ENCODE results near the gene POLR1B. TPM values are rescaled to one million over a fixed set of nuclear protein-coding genes. Genes with fewer than 3 reads are reported as not detected.
"Not testable (repeated sequence)": the region's sequence is repeated elsewhere in the genome, so short reads cannot be mapped to it uniquely, and the experiment has no call there.

Gene POLR1B
- total RNA-seq, 4 donors from 2014 or later = 10.0 to 12.4 (median 10.2) TPM

GRCh38 chr2:112500850-112501484 lies 41.3 kb upstream of the POLR1B start:
- H3K9me3 ChIP-seq; intact Hi-C loops (cut with DNase I); H3K27me3 ChIP-seq; H3K4me3 ChIP-seq; H3K27ac ChIP-seq (replicated peaks in 1 of 4); H3K4me1 ChIP-seq; DNase-seq (ENCODE audit: extremely low spot score): not testable (repeated sequence)
- 57% methylated on average over 9 of the region's 10 CpGs for WGBS
- peak in 1 of 2 donors; percentile 8 for TF ChIP-seq POLR2AphosphoS5 (IDR thresholded peaks at IDR 0.05)
- TF ChIP-seq, protein P1, sequence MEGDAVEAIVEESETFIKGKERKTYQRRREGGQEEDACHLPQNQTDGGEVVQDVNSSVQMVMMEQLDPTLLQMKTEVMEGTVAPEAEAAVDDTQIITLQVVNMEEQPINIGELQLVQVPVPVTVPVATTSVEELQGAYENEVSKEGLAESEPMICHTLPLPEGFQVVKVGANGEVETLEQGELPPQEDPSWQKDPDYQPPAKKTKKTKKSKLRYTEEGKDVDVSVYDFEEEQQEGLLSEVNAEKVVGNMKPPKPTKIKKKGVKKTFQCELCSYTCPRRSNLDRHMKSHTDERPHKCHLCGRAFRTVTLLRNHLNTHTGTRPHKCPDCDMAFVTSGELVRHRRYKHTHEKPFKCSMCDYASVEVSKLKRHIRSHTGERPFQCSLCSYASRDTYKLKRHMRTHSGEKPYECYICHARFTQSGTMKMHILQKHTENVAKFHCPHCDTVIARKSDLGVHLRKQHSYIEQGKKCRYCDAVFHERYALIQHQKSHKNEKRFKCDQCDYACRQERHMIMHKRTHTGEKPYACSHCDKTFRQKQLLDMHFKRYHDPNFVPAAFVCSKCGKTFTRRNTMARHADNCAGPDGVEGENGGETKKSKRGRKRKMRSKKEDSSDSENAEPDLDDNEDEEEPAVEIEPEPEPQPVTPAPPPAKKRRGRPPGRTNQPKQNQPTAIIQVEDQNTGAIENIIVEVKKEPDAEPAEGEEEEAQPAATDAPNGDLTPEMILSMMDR (IDR thresholded peaks at IDR 0.05) = peak; percentile 26 to 50 (median 32)
- H3K36me3 ChIP-seq = peaks cover 5 to 20% (median 13%) of the 10 kb centered on the region in 4 donors

GRCh38 chr2:112509239-112509998 lies 32.8 kb upstream of the POLR1B start:
- H3K4me1 ChIP-seq; intact Hi-C loops (cut with DNase I); H3K27me3 ChIP-seq; H3K9me3 ChIP-seq; H3K27ac ChIP-seq (replicated peaks in 1 of 4); H3K4me3 ChIP-seq: not testable (repeated sequence)
- whole genome bisulfite sequencing = 91% methylated on average over 17 of the region's 32 CpGs
- DNase-seq (ENCODE audit: extremely low spot score) = peak; percentile 14
- peaks cover 0 to 32% (median 9%) of the 10 kb centered on the region in 4 donors for H3K36me3 ChIP-seq

GRCh38 chr2:112516801-112517200 lies 25.5 kb upstream of the POLR1B start:
- Histone ChIP-seq H3K36me3 (peaks cover 10 to 79% (median 54%) of the 10 kb centered on the region in 4 donors), H3K27me3 (no peaks in the 10 kb centered on the region), H3K4me3 (no peak overlapping the region), H3K9me3 (peaks cover 0 to 4% (median 0%) of the 10 kb centered on the region in 4 donors), H3K4me1 (no peaks in the 10 kb centered on the region), H3K27ac (replicated peaks in 1 of 4) (no peak overlapping the region)
- intact Hi-C loops (cut with DNase I) = no loop called here
- TF ChIP-seq POLR2A (IDR thresholded peaks at IDR 0.05; ENCODE audit: low read depth) (no peak), POLR2AphosphoS5 (IDR thresholded peaks at IDR 0.05) (no peak), EP300 (IDR thresholded peaks at IDR 0.05) (no peak)
- TF ChIP-seq, protein P1 (IDR thresholded peaks at IDR 0.05) = no peak
- WGBS = 96% methylated on average over 3 of the region's 3 CpGs
- DNase-seq (ENCODE audit: extremely low spot score) = no peak

DNA sequence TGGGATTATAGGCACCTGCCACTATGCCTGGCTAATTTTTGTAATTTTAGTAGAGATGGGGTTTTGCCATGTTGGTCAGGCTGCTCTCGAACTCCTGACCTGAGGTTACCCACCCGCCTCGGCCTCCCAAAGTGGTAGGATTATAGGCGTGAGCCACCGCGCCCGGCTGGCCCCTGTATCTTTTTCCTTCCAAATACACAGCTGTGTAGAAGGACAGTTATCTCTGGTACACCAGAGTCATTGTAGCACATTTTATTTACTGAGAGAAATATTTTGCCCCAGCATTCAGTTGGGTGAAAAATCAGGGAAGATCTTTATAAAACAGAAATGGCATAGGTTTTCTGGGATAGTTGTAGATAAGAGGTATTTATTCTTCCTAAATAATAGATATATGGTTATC lies 23.5 kb upstream of the POLR1B start:
- TF ChIP-seq POLR2A (IDR thresholded peaks at IDR 0.05; ENCODE audit: low read depth) (no peak), EP300 (IDR thresholded peaks at IDR 0.05) (no peak), POLR2AphosphoS5 (IDR thresholded peaks at IDR 0.05) (no peak)
- TF ChIP-seq, protein P1 (IDR thresholded peaks at IDR 0.05) = no peak
- WGBS = 86% methylated on average over 7 of the region's 7 CpGs
- peaks cover 0 to 4% (median 0%) of the 10 kb centered on the region in 4 donors for H3K9me3 ChIP-seq
- no peaks in the 10 kb centered on the region for H3K27me3 ChIP-seq
- no peaks in the 10 kb centered on the region for H3K4me1 ChIP-seq
- no peak overlapping the region for H3K27ac ChIP-seq (replicated peaks in 1 of 4)
- no peak overlapping the region for H3K4me3 ChIP-seq
- peaks cover 14 to 89% (median 65%) of the 10 kb centered on the region in 4 donors for H3K36me3 ChIP-seq
- no peak for DNase-seq (ENCODE audit: extremely low spot score)
- intact Hi-C loops (cut with DNase I) = no loop called here

DNA sequence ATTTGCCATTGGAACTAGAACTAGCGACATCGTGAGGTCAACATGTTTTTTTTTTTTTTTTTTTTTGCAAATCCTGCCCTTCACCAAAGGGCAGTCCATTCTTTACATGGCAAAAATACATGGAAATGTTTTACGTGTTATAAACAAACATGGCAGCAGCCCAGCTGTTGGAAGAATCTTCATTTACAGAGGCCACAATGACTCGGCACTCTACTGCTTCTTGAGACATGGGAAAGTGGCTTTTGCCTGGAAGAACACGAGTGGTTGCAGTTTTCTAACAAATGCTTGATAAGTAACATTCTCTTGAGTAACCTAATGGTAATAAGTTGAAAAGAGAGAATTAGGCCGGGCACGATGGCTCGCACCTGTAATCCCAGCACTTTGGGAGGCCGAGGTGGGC lies 22.8 kb upstream of the POLR1B start:
- H3K27me3 ChIP-seq = no peaks in the 10 kb centered on the region
- no peak overlapping the region for H3K27ac ChIP-seq (replicated peaks in 1 of 4)
- intact Hi-C loops (cut with DNase I) = no loop called here
- TF ChIP-seq POLR2AphosphoS5 (IDR thresholded peaks at IDR 0.05) = no peak
- TF ChIP-seq, protein P1 (IDR thresholded peaks at IDR 0.05) = no peak
- no peak for TF ChIP-seq EP300 (IDR thresholded peaks at IDR 0.05)
- TF ChIP-seq POLR2A (IDR thresholded peaks at IDR 0.05; ENCODE audit: low read depth) = no peak
- DNase-seq (ENCODE audit: extremely low spot score) = no peak
- WGBS = 84% methylated on average over 9 of the region's 9 CpGs
- H3K4me1 ChIP-seq = no peaks in the 10 kb centered on the region
- no peak overlapping the region for H3K4me3 ChIP-seq
- H3K9me3 ChIP-seq = peaks cover 0 to 4% (median 0%) of the 10 kb centered on the region in 4 donors
- H3K36me3 ChIP-seq = peaks cover 8 to 83% (median 62%) of the 10 kb centered on the region in 4 donors
